NCI-H82 (cell line): ENCODE data around the gene STX8.
A peak's percentile ranks its signal among the peaks of the same experiment; 100 is the strongest.
"Not testable (repeated sequence)": the region's sequence is repeated elsewhere in the genome, so short reads cannot be mapped to it uniquely, and the experiment has no call there.

Experiments
- DNase-seq: peaks from one replicate; lab custom pipeline; 2025; lab: John Stamatoyannopoulos, UW

STX8 gene

GRCh38 chr17:9401434-9401833 is 174.2 kb downstream of the STX8 start:
- DNase-seq = no peak

GRCh38 chr17:9389111-9389527 is 186.5 kb downstream of the STX8 start:
- DNase-seq = no peak

DNA sequence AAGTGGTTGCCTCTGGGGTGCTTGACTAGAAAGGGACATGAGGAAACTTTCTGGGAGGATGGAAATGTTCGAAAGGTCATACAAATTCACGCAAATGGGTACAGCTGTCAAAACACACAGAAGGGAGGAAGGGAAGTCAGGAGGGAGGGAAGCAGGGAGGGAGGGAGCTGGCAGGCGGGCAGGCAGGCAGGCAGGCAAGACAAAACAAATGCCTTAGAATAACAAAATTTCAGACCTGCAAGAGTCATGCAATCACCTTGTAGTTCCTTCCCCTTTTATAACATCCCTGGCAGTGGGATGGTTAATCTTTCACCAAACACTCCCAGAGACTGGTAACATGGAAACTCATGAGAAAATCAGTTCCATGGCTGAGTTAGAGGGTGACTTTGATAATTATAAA is 189.2 kb downstream of the STX8 start:
- DNase-seq = no peak

GRCh38 chr17:9383826-9384225 is 191.8 kb downstream of the STX8 start:
- no peak for DNase-seq

GRCh38 chr17:9382626-9383025 is 193.0 kb downstream of the STX8 start:
- no peak for DNase-seq

DNA sequence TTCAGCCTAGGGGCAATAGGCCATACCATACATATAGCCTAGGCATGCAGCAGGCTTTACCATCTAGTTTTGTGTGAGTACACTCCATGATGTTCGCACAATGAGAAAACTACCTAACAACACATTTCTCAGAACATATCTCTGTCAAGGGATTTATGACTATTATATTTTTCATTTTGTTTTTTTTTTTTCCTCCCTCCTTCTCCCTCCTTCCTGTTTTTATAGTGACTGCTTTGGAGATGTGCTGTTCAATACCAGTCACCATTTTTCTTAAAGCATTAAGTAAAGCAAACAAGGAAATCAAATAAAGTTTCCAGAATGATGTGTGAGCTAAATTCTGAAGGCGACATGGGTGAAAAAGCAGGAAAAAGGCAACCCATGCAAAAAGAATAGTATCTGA is 194.6 kb downstream of the STX8 start:
- DNase-seq = no peak

- DNase-seq = no peak
These were observed 195.3 kb downstream of the STX8 start for GRCh38 chr17:9380361-9380760.

GRCh38 chr17:9376177-9376576 is 199.4 kb downstream of the STX8 start:
- not testable (repeated sequence) for DNase-seq

GRCh38 chr17:9371019-9371418 is 204.6 kb downstream of the STX8 start:
- no peak for DNase-seq

- DNase-seq = no peak
These were observed 205.2 kb downstream of the STX8 start for GRCh38 chr17:9370467-9370866.

DNA sequence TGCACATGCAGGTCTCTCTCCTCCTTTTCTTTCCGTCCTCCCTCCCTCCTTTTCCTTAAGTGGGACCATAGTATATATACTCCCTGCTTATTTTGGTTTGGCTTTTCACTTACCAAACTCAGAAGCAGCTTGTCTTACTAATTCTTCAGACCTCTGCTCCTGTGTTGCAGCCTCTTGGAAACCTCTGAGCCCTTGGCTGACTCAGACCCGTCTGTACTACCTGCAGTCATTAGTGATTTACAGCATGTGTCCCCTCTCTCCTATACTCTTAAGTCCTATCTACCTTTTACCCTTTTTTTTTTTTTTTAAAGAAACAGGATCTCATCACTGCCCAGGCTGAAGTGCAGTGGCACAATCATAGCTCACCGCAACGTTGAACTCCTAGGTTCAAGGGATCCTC is 207.0 kb downstream of the STX8 start:
- no peak for DNase-seq

DNA sequence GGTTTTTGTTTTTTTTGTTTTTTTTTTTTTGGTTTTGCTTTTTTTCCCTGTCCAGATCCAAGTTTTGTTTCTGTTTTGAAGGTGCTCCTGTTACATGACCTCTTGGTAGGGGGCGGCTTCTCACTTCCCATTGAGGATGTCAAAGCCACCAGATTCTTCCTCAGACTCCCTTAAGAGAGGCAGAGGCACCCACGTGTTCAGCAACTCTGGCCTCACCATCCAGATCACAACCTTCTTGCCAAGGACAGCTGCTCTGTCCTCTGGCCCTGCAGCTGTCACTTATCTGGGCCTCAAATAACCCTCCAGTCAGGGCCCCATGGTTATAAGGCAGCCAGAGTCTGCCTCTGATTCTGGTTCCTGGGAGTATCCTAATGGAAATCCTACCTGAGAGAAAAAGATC is 208.5 kb downstream of the STX8 start:
- DNase-seq = peak; percentile 20

DNA sequence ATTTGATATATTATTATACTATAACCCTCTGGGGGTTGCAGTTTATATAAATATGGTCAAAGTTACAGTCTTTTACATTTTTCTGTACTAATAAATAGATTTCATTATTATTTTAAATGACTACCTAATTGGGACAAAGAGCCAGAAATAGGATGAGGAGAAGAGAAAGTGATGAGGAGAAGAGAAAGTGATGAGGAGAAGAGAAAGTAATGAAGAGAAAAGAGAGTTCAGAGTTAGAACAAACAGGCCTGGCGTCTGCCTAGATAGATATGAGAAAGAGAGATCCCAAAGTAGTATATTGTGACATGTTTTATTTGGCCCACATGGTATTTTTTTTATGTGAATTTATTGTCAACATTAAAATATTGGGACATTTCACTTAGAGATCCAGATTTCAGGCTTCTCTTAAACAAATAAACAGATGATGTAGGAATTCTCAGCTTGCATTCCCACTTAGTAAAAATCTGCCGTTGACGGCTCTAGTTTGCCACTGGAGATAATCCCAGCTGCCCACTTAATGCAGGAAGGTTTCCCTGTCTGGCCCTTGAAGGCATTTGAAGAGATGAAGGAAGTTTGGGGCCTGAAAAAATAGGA is 210.7 kb downstream of the STX8 start:
- DNase-seq = no peak

DNA sequence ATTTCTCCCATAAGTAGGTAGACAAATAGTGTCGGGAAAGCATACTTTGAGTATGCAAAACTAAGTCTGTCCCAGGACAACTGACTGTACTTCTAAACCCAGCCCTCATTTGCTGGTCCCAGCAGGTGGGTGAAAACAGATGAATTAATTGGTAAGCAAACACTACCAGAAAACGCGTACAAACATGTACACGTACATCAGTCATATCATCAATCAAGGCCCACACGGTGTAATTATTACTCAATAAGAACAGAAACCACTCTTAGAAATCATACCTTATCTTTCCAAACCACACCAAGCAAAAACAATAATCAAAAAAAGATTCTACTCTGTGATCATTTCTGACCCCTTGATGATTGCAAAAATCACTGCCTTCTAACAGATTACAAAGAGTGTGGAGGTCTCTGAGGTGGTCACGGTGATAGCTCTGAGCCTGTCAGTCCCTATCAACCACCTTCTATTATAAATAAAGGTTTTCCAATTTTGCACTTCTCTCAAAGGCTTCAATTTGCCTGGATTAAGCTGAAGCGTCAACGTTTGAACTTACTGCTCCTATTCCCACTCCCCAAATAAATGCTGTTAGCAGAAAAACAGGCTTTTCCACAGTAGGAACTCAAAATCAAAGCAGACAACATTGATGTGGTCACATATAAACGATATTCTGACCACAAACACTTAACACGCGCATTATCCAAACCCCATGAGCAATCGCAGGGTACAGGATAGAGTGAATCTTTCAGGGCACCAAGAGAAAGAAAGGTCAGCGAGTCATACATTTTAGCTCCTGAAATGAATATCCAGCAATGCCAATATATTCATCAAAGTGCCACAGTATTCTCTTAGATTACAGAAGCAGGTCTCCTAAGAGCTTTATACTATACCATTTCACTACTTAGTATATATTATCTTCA is 211.9 kb downstream of the STX8 start:
- no peak for DNase-seq

GRCh38 chr17:9361188-9361955 is 214.2 kb downstream of the STX8 start:
- DNase-seq = peak; percentile 23

DNA sequence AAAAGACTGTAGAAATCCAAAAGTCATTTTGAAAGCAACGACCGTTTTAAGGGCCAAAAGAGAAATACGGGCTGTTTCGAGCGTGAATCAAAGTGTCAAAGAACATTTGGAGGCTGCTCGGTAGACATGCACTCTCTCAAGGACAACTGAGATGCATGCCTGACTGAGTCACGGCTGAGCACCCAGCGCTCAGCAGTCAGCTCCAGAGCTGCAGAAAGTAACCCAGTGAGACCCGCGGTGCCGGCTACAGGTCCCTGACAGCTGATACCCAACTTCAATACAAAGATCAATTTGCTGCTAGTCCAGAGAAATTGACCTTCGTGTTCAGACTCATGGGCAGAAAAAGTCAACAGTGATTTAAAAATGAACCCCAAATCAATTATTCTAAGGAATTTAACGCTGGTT is 214.9 kb downstream of the STX8 start:
- DNase-seq = no peak

DNA sequence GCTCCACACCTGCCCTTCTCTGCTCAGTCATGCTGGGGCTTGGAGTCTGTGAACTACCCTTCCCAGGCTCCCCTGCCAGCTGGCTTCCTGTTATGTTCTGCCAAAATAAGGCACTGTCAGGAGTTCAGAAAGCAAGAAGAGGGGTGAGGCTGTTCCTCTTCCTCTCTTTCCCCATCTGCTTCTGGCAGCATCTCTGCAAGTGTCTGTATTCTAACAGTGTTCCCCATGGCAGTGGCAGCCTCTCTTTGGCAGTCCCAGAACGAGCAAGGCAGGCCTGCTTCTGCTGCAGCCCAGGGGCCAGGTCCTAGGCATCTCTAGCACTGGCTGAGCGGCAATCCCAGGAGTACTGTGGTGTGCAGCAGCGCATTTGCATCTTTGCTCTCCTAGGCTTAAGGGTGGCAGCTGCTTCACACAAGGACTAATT is 219.1 kb downstream of the STX8 start:
- DNase-seq = no peak

DNA sequence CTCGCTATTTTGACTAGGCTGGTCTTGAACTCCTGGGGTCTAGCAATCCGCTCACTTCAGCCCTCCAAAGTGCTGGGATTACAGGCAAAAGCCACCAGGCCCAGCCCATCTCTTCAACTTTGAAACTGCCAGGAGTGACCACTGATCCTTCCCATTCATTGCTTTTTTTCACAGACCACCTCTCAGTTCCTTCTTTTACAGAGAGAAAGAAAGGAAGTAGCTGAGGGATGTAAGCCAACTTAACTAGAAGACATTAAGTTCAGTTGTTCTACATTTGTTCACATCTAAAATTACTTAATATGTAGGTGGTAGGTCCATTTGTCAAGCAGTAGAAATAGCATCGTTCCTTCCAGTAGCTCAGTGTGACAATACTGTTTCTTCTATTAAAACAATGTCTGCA is 219.8 kb downstream of the STX8 start:
- DNase-seq = no peak

DNA sequence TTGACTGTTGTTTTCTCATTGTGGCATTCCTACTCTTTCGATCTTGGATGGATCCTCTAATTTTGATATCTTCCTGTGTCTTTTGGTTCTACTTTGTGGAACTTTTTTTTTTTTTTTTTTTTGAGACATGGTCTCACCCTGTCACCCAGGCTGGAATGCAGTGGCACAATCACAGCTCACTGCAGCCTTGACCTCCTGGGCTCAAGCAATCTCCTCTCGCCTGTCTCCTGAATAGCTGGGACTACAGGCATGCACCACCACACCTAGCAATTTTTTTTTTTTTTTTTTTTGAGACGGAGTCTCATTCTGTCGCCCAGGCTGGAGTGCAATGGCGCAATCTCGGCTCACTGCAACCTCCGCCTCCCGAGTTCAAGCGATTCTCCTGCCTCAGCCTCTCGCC is 220.4 kb downstream of the STX8 start:
- not testable (repeated sequence) for DNase-seq

- no peak for DNase-seq
These were observed 225.5 kb downstream of the STX8 start for GRCh38 chr17:9350080-9350479.

- DNase-seq = no peak
These were observed 229.2 kb downstream of the STX8 start for GRCh38 chr17:9346296-9346926.

DNA sequence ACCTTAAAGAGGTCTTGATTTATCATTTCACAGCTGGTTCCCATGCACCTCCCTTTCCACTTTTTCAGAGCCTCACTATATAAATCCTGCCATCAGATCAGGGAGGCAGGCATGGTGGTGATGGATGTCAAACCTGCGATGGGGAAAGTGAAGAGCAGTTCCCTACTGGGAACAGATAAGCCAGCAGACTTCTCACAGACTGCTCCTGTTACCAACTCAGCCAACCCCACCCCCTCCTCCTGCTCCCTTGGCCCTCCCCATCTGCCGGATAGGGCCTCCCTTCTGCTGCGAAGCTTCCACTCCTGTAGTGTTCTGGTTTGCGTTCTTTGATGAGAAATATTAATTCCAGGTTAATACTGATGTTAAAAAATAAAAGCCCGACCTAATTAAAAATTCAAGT is 232.1 kb downstream of the STX8 start:
- DNase-seq = peak; percentile 67
